H1 (cell line): Measurements from ENCODE around the gene RHOBTB3. TPM values are rescaled to one million over a fixed set of nuclear protein-coding genes. Genes with fewer than 3 reads are reported as not detected.

Source experiments
- CTCF ChIA-PET: fragments of 300-600 bp; sonication (Branson Sonifier 250); formaldehyde crosslinking; loops from one replicate; lab custom pipeline; 2021; ENCODE audit not compliant: partially characterized antibody; lab: Charles Lee
- POLR2A ChIA-PET: fragments of 300-600 bp; sonication (Branson Sonifier 250); formaldehyde crosslinking; loops from one replicate; lab custom pipeline; 2021; ENCODE audit warnings: inconsistent platforms; ENCODE audit not compliant: partially characterized antibody; lab: Charles Lee
- DNase-seq, 2 experiments: peaks; one replicate each; pipeline versions ENCODE4 v3.0.0 to v3.0.0-alpha.2; 2010 to 2022; ENCODE audit warnings: low spot score in 2 of 2, low read depth in 1 of 2, mixed read lengths in 1 of 2
- FAIRE-seq: peaks from 2 replicates; lab custom pipeline; 2011; peaks lifted over from hg19 to GRCh38; lab: Jason Lieb, UNC
- H2AFZ ChIP-seq: 2 replicates; pipeline ENCODE4 v1.8.1; 2012; ENCODE audit warnings: low read length, inconsistent platforms
- H2AK5ac ChIP-seq: 2 replicates; pipeline ENCODE4 v1.6.1; 2013; ENCODE audit warnings: low read depth, low read length
- H2BK120ac ChIP-seq: replicated peaks from 2 replicates; pipeline ENCODE3; 2013; ENCODE audit warnings: low read depth, low read length, inconsistent platforms
- H2BK12ac ChIP-seq: 2 replicates; pipeline ENCODE4 v1.6.1; 2013; ENCODE audit warnings: low read depth, low read length
- H2BK15ac ChIP-seq: 2 replicates; pipeline ENCODE4 v1.6.1; 2013; ENCODE audit warnings: low read length
- H2BK20ac ChIP-seq: 2 replicates; pipeline ENCODE4 v1.6.1; 2013; ENCODE audit warnings: low read length
- H2BK5ac ChIP-seq: 2 replicates; pipeline ENCODE4 v1.6.1; 2013; ENCODE audit warnings: low read depth, low read length
- H3K14ac ChIP-seq: 2 replicates; pipeline ENCODE4 v1.6.1; 2013; ENCODE audit warnings: inconsistent platforms; ENCODE audit not compliant: insufficient read length
- H3K18ac ChIP-seq: 2 replicates; pipeline ENCODE4 v1.6.1; 2013; ENCODE audit warnings: low read length; ENCODE audit errors: extremely low read depth
- H3K23ac ChIP-seq: 2 replicates; pipeline ENCODE4 v1.6.1; 2013; ENCODE audit warnings: inconsistent platforms; ENCODE audit not compliant: insufficient read length
- H3K23me2 ChIP-seq: 2 replicates; pipeline ENCODE4 v1.6.1; 2013; ENCODE audit warnings: low read depth, low read length
- H3K27ac ChIP-seq: 2 replicates; pipeline ENCODE4 v1.6.1; 2011; ENCODE audit warnings: low read depth, low read length, inconsistent platforms
- H3K27me3 ChIP-seq, 4 experiments: replicated peaks in 1 of 4; 1 replicate in 1 of 4; 2 replicates in 3 of 4; pipeline versions ENCODE4 v1.6.1 to v1.8.1; 2011 to 2013; ENCODE audit warnings: low read length in 3 of 4, mild to moderate bottlenecking in 3 of 4, inconsistent platforms in 2 of 4, mixed read lengths in 2 of 4, moderate library complexity in 1 of 4; ENCODE audit not compliant: control insufficient read depth in 3 of 4, insufficient read depth in 3 of 4; ENCODE audit errors: extremely low read depth in 1 of 4
- H3K36me3 ChIP-seq, 4 experiments: 2 replicates each; pipeline versions ENCODE4 v1.6.1 to v1.8.1; 2011 to 2013; ENCODE audit warnings: mild to moderate bottlenecking in 4 of 4, low read length in 3 of 4, moderate library complexity in 2 of 4, control low read depth in 1 of 4, inconsistent platforms in 1 of 4; ENCODE audit not compliant: insufficient read depth in 4 of 4, control insufficient read depth in 2 of 4
- H3K4ac ChIP-seq: replicated peaks from 2 replicates; pipeline ENCODE3; 2013; ENCODE audit warnings: low read length, low read depth, mixed read lengths, inconsistent platforms; ENCODE audit not compliant: insufficient read length
- H3K4me1 ChIP-seq, 4 experiments: replicated peaks in 1 of 4; 1 replicate in 1 of 4; 2 replicates in 3 of 4; pipeline versions ENCODE4 v1.6.1 to v1.8.1; 2011 to 2013; ENCODE audit warnings: low read length in 3 of 4, inconsistent platforms in 2 of 4, mixed read lengths in 1 of 4; ENCODE audit not compliant: insufficient read depth in 4 of 4, control insufficient read depth in 3 of 4
- H3K4me2 ChIP-seq, 2 experiments: 2 replicates each; pipeline versions ENCODE4 v1.6.1 to v1.8.1; 2011 to 2013; ENCODE audit warnings: low read depth in 2 of 2, low read length in 2 of 2, control low read depth in 1 of 2, inconsistent platforms in 1 of 2, mild to moderate bottlenecking in 1 of 2; ENCODE audit not compliant: insufficient read depth in 1 of 2
- H3K4me3 ChIP-seq, 4 experiments: fragments of 200-600, 300-600 bp in 1 of 4; sonication (generic), shearing (Covaris generic), sonication (Bioruptor Twin) in 1 of 4; 2 replicates each; pipeline versions ENCODE4 v1.5.1 to v1.8.1; 2011 to 2016; ENCODE audit warnings: low read length in 4 of 4, low read depth in 3 of 4, control low read depth in 2 of 4, inconsistent platforms in 2 of 4, mild to moderate bottlenecking in 2 of 4, mixed read lengths in 1 of 4, moderate library complexity in 1 of 4; ENCODE audit not compliant: insufficient read depth in 2 of 4; ENCODE audit errors: extremely low read depth in 1 of 4
- H3K56ac ChIP-seq: replicated peaks from 2 replicates; pipeline ENCODE3; 2013; ENCODE audit warnings: low read depth, mild to moderate bottlenecking, mixed read lengths, low read length, inconsistent platforms; ENCODE audit not compliant: insufficient read length
- H3K79me1 ChIP-seq: 2 replicates; pipeline ENCODE4 v1.6.1; 2013; ENCODE audit warnings: low read depth, low read length, control low read depth
- H3K79me2 ChIP-seq, 2 experiments: 2 replicates each; pipeline versions ENCODE4 v1.6.1 to v1.8.1; 2012 to 2013; ENCODE audit warnings: low read length in 2 of 2, mild to moderate bottlenecking in 2 of 2, inconsistent platforms in 1 of 2; ENCODE audit not compliant: insufficient read depth in 2 of 2, control insufficient read depth in 1 of 2
- H3K9ac ChIP-seq, 4 experiments: replicated peaks in 1 of 4; 1 replicate in 1 of 4; 2 replicates in 3 of 4; pipeline versions ENCODE4 v1.6.1 to v1.8.1; 2011 to 2013; ENCODE audit warnings: low read depth in 3 of 4, low read length in 3 of 4, control low read depth in 2 of 4, mild to moderate bottlenecking in 2 of 4, moderate library complexity in 2 of 4, inconsistent platforms in 1 of 4; ENCODE audit errors: extremely low read depth in 1 of 4
- H3K9me3 ChIP-seq, 2 experiments: 2 replicates each; pipeline versions ENCODE4 v1.6.1 to v1.8.1; 2012 to 2013; ENCODE audit warnings: mild to moderate bottlenecking in 2 of 2, moderate library complexity in 2 of 2, control low read depth in 1 of 2, inconsistent platforms in 1 of 2, low read depth in 1 of 2, low read length in 1 of 2, mixed read lengths in 1 of 2; ENCODE audit not compliant: insufficient read depth in 2 of 2
- H4K20me1 ChIP-seq, 2 experiments: replicated peaks in 1 of 2; 2 replicates each; pipeline versions ENCODE3 to v1.8.1; 2011 to 2013; ENCODE audit warnings: inconsistent platforms in 2 of 2, low read length in 2 of 2, mild to moderate bottlenecking in 1 of 2; ENCODE audit not compliant: insufficient read depth in 2 of 2, control insufficient read depth in 1 of 2
- H4K5ac ChIP-seq: 2 replicates; pipeline ENCODE4 v1.6.1; 2013; ENCODE audit warnings: low read length, low read depth, mixed read lengths, inconsistent platforms; ENCODE audit not compliant: insufficient read length
- H4K8ac ChIP-seq: 2 replicates; pipeline ENCODE4 v1.8.0; 2013; ENCODE audit warnings: mild to moderate bottlenecking, moderate library complexity, low read length, inconsistent platforms; ENCODE audit not compliant: insufficient read depth; ENCODE audit errors: extremely low read depth
- H4K91ac ChIP-seq: replicated peaks from 2 replicates; pipeline ENCODE3; 2013; ENCODE audit warnings: low read length, mixed read lengths, inconsistent platforms; ENCODE audit not compliant: insufficient read length
- BCL11A ChIP-seq, 2 experiments: IDR thresholded peaks; one replicate each; pipeline ENCODE4 v1.6.1; 2011; ENCODE audit warnings: low read depth in 2 of 2, low read length in 2 of 2, mild to moderate bottlenecking in 2 of 2
- CEBPB ChIP-seq: IDR thresholded peaks from 2 replicates; pipeline ENCODE4 v1.6.1; 2012; ENCODE audit warnings: low read depth, low read length
- EZH2 ChIP-seq: fragments of 200-600 bp; sonication (generic); IDR thresholded peaks from 2 replicates; pipeline ENCODE4 v1.7.1; 2012; ENCODE audit warnings: low read depth, mild to moderate bottlenecking, moderate library complexity, low read length, inconsistent platforms; ENCODE audit not compliant: severe bottlenecking
- MAX ChIP-seq: IDR thresholded peaks from 2 replicates; pipeline ENCODE4 v1.6.1; 2012; ENCODE audit warnings: inconsistent platforms
- POLR2A ChIP-seq, 2 experiments: IDR thresholded peaks; 1 replicate in 1 of 2; 2 replicates in 1 of 2; pipeline ENCODE4 v1.6.1; 2011; ENCODE audit warnings: low read depth in 2 of 2, low read length in 2 of 2, mild to moderate bottlenecking in 2 of 2; ENCODE audit errors: control extremely low read depth in 1 of 2
- RFX5 ChIP-seq: IDR thresholded peaks from 2 replicates; pipeline ENCODE4 v1.6.1; 2011; ENCODE audit warnings: low read depth, low read length, improper control_type of control experiment, borderline replicate concordance
- TAF1 ChIP-seq: IDR thresholded peaks from 2 replicates; pipeline ENCODE4 v1.6.1; 2011; ENCODE audit warnings: mild to moderate bottlenecking, low read depth, low read length
- TBP ChIP-seq: IDR thresholded peaks from 2 replicates; pipeline ENCODE4 v1.6.1; 2011; ENCODE audit warnings: low read depth, low read length, improper control_type of control experiment
- TEAD4 ChIP-seq: IDR thresholded peaks from 2 replicates; pipeline ENCODE4 v1.6.1; 2012; ENCODE audit warnings: low read depth, low read length, inconsistent platforms, mixed read lengths
- WGBS, 2 experiments: shearing (Covaris generic) in 1 of 2; methylation state at CpG; one replicate each; pipeline versions ENCODE4 v1.1.6 to v1.1.7; 2013 to 2015; ENCODE audit warnings: low lambda C conversion rate in 2 of 2, mixed read lengths in 2 of 2, inconsistent platforms in 1 of 2, low coverage in 1 of 2, missing lambda C conversion rate in 1 of 2; ENCODE audit not compliant: insufficient replicate concordance in 2 of 2, insufficient coverage in 1 of 2, insufficient read length in 1 of 2; ENCODE audit errors: extremely low coverage in 1 of 2, missing lambda C conversion rate in 1 of 2; 5-methylcytosine and 5-hydroxymethylcytosine counted together
- polyA plus RNA-seq, 7 experiments: library from polyadenylated mRNA; depleted of rRNA in 3 of 7; stranded (reverse) in 5 of 7; unstranded in 2 of 7; fragments of >200 nt in 5 of 7; fragments of 200-250 nt in 2 of 7; gene quantifications; 1 replicate in 5 of 7; 2 replicates in 1 of 7; 4 replicates in 1 of 7; pipeline versions ENCODE4 v1.2.1 to v1.2.3, GENCODE V29; 2011 to 2013; ENCODE audit warnings: missing spikeins in 2 of 7, mixed read lengths in 2 of 7
- total RNA-seq: library from RNA; stranded (reverse); fragmentation: NEBNext Ultra II Directional; extraction: Animal tissue kit (Norgen Biotek cat#: 25700); gene quantifications from 2 replicates; pipeline ENCODE4 v1.2.1, GENCODE V29; 2021
- TF ChIP-seq, protein P1 (sequence below), 3 experiments: IDR thresholded peaks; 1 replicate in 2 of 3; 2 replicates in 1 of 3; pipeline versions ENCODE4 v1.5.1 to v1.6.1; 2011; ENCODE audit warnings: low read length in 3 of 3, mild to moderate bottlenecking in 3 of 3, inconsistent platforms in 2 of 3, low read depth in 1 of 3, moderate library complexity in 1 of 3; ENCODE audit not compliant: insufficient read depth in 1 of 3; ENCODE audit errors: control extremely low read depth in 1 of 3
- TF ChIP-seq, protein P2 (sequence below): IDR thresholded peaks from 2 replicates; pipeline ENCODE4 v1.6.1; 2011; ENCODE audit warnings: low read length, improper control_type of control experiment

Gene RHOBTB3
- total and polyA plus RNA-seq, 2 of the 8 experiments (the other 6 are each of a cell fraction or from before 2014, with no cell fraction given), result 8.2 to 17.5 TPM

DNA sequence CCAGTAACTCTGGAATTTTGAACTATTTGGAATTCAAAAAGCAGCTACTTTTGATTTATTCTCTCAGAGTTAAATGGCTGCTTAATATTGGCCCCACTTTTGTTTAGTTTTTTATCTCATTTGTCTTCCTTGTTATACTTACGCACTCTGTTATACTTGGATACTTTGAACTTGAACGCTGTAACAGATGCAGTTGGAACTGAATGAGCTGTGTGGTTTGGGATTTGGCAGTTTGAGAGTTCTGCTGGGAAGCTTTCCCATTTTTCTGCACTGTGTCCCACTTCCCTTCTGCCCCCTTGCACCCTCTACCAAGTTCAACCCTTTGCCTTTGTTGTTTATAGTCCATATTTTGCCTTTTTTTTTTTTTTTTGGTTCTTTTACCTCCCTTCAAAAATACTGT is 3.8 kb downstream of the RHOBTB3 start:
- POLR2A ChIA-PET, result interaction anchor here (0.9 kb wide), 1 partner anchor 46 kb away, joined by 4 read pairs; no protein-coding TSS in a partner anchor
- H3K9ac ChIP-seq, result no peak overlapping the region
- TF ChIP-seq BCL11A (IDR thresholded peaks at IDR 0.05; ENCODE audit: low read depth in 2 of 2, low read length in 2 of 2) (no peak), TEAD4 (no peak), CEBPB (no peak), EZH2 (no peak), TAF1 (no peak), TBP (no peak), POLR2A (IDR thresholded peaks at IDR 0.05; ENCODE audit: control extremely low read depth in 1 of 2, low read depth in 2 of 2, low read length in 2 of 2) (no peak), RFX5 (no peak), MAX (no peak)
- TF ChIP-seq, protein P1, sequence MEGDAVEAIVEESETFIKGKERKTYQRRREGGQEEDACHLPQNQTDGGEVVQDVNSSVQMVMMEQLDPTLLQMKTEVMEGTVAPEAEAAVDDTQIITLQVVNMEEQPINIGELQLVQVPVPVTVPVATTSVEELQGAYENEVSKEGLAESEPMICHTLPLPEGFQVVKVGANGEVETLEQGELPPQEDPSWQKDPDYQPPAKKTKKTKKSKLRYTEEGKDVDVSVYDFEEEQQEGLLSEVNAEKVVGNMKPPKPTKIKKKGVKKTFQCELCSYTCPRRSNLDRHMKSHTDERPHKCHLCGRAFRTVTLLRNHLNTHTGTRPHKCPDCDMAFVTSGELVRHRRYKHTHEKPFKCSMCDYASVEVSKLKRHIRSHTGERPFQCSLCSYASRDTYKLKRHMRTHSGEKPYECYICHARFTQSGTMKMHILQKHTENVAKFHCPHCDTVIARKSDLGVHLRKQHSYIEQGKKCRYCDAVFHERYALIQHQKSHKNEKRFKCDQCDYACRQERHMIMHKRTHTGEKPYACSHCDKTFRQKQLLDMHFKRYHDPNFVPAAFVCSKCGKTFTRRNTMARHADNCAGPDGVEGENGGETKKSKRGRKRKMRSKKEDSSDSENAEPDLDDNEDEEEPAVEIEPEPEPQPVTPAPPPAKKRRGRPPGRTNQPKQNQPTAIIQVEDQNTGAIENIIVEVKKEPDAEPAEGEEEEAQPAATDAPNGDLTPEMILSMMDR (IDR thresholded peaks at IDR 0.05; ENCODE audit: control extremely low read depth in 1 of 3, insufficient read depth in 1 of 3, low read depth in 1 of 3, low read length in 3 of 3), result no peak
- TF ChIP-seq, protein P2, sequence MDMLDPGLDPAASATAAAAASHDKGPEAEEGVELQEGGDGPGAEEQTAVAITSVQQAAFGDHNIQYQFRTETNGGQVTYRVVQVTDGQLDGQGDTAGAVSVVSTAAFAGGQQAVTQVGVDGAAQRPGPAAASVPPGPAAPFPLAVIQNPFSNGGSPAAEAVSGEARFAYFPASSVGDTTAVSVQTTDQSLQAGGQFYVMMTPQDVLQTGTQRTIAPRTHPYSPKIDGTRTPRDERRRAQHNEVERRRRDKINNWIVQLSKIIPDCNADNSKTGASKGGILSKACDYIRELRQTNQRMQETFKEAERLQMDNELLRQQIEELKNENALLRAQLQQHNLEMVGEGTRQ, result no peak

More for the DNA sequence above, 3.8 kb downstream of the RHOBTB3 start:
- Histone ChIP-seq H2BK20ac (no peak overlapping the region), H3K23me2 (peaks cover 6% of the 10 kb centered on the region), H3K56ac (no peak overlapping the region), H3K27ac (no peak overlapping the region), H2BK5ac (no peak overlapping the region), H4K8ac (no peak overlapping the region), H3K14ac (no peak overlapping the region), H3K18ac (no peak overlapping the region), H2AFZ (no peak overlapping the region), H3K27me3 (peaks cover 1 to 33% (median 12%) of the 10 kb centered on the region in 4 experiments; a peak in 6 of 7 replicates), H2AK5ac (no peak overlapping the region), H3K23ac (no peak overlapping the region), H4K91ac (no peak overlapping the region), H2BK12ac (no peak overlapping the region), H4K5ac (no peak overlapping the region), H3K36me3 (no peaks in the 10 kb centered on the region), H3K4ac (no peak overlapping the region), H3K79me2 (no peaks in the 10 kb centered on the region), H3K4me3 (no peak overlapping the region), H2BK15ac (no peak overlapping the region), H4K20me1 (no peaks in the 10 kb centered on the region), H3K9me3 (no peaks in the 10 kb centered on the region), H2BK120ac (no peak overlapping the region), H3K79me1 (no peaks in the 10 kb centered on the region), H3K4me2 (no peak overlapping the region), H3K4me1 (0 out of 7 replicates have a peak, but pooled peaks cover 0 to 2% (median 0%) of the 10 kb centered on the region in 4 experiments)
- no peak for FAIRE-seq
- CTCF ChIA-PET, result interaction anchor here (0.9 to 1.8 kb wide), 5 partner anchors 23 to 115 kb away, joined by 3 to 6 read pairs (median 3); no protein-coding TSS in a partner anchor
- WGBS, 2 experiments, result 94% methylated on average over 2 of the region's 2 CpGs; no CpG with 5 or more reads in 1 of the 2 experiments
- no peak for DNase-seq
